SK-N-SH treated with all-trans-retinoic acid at 6 μM for 48 hours (cell line): ENCODE results near the gene MTMR3.

Experiments
- CSDC2 ChIP-seq: fragments of 250-450 bp; sonication (Bioruptor Pico); IDR thresholded peaks from 2 replicates; pipeline ENCODE4 v1.5.0; 2020; ENCODE audit warnings: mild to moderate bottlenecking, moderate library complexity
- PATZ1 ChIP-seq: fragments of 250-450 bp; sonication (Bioruptor Pico); IDR thresholded peaks from 2 replicates; pipeline ENCODE4 v1.8.0; 2020; ENCODE audit warnings: mild to moderate bottlenecking, moderate library complexity, borderline replicate concordance
- RARB ChIP-seq: fragments of 250-450 bp; sonication (Bioruptor Pico); IDR thresholded peaks from 2 replicates; pipeline ENCODE4 v1.8.0; 2021; ENCODE audit warnings: mild to moderate bottlenecking, moderate library complexity
- ZFP3 ChIP-seq: fragments of 250-450 bp; sonication (Bioruptor Pico); IDR thresholded peaks from 2 replicates; pipeline ENCODE4 v1.5.0; 2020; ENCODE audit warnings: mild to moderate bottlenecking, moderate library complexity
- ZFP30 ChIP-seq: fragments of 450-650 bp; formaldehyde crosslinking; IDR thresholded peaks from 2 replicates; pipeline ENCODE4 v1.5.0; 2022; ENCODE audit warnings: mild to moderate bottlenecking, moderate library complexity
- ZNF70 ChIP-seq: fragments of 450-650 bp; formaldehyde crosslinking; IDR thresholded peaks from 2 replicates; pipeline ENCODE4 v1.5.0; 2020; ENCODE audit warnings: mild to moderate bottlenecking, moderate library complexity
- ZNF8 ChIP-seq: fragments of 450-650 bp; formaldehyde crosslinking; IDR thresholded peaks from 2 replicates; pipeline ENCODE4 v1.5.0; 2020; ENCODE audit warnings: mild to moderate bottlenecking, moderate library complexity

GRCh38 chr22:30009478-30009877, 126.5 kb downstream of the MTMR3 start:
- TF ChIP-seq ZFP30 (no peak), RARB (CRISPR knock-in tag) (no peak), ZNF8 (CRISPR knock-in tag) (no peak), ZFP3 (CRISPR knock-in tag) (no peak), CSDC2 (CRISPR knock-in tag) (no peak), PATZ1 (CRISPR knock-in tag) (no peak), ZNF70 (no peak)
